RPMI8226 (cell line): Measurements from ENCODE around the gene NFATC3.
"Not testable (repeated sequence)": the region's sequence is repeated elsewhere in the genome, so short reads cannot be mapped to it uniquely, and the experiment has no call there.

ENCODE experiments used
- DNase-seq: peaks from one replicate; pipeline ENCODE4 v3.0.0-alpha.2; 2015

NFATC3 gene

DNA sequence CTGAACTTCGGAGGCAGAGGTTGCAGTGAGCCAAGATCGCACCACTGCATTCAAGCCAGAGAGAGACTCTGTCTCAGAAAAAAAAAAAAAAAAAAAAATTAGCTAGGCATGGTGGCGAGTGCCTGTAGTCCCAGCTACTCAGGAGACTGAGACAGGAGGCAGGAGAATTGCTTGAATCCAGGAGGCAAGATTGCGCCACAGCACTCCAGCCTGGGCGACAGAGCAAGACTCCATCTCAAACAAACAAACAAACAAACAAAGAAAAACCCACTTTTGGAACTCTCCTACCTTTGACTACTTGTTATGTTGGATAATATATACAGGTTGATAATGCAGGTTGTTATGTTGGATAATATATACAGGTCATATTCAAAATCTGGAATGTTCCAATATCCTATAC is 35.3 kb downstream of the NFATC3 start:
- not testable (repeated sequence) for DNase-seq

DNA sequence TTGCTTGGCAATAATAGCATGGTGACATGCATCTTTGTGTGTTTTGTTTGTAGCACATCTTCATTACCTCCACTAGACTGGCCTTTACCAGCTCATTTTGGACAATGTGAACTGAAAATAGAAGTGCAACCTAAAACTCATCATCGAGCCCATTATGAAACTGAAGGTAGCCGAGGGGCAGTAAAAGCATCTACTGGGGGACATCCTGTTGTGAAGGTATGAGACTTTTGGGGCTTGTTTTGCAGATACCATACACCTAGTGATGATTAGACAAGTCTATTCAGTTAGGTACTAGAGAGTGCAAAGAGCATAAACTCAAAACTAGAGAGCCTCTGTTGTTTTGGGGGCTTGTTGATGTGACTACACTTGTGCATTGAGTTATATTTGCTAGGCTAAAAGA is 41.2 kb downstream of the NFATC3 start:
- DNase-seq = no peak

DNA sequence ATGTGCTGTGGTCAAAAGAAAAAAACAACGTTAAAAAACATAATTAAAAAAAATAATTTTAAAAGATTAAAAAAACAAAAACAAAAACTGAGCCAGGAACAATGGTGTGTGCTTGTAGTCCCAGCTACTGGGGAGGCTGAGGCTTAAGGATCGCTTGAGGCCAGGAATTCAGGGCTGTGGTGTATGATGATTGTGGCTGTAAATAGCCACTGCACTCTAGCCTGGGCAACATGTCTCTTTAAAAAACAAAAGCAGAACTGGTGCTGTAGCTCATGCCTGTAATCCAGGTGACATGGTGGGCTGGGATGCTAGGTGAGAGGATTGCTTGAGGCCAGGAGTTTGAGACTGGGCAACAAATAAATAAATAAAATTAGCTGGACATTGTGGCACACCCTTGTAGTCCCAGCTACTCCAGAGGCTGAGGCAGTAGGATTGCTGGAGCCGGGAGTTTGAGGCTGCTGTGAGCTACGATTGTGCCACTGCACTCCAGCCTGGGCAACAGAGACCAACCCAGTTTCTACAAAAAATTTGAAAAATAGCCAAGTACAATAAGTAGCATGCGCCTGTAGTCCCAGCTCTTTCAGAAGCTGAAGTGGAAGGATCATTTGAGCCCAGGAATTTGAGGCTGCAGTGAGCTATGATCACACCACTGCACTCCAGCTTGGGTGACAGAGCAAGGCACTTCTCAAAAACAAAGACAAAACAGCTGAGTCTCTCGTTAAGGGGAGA is 43.6 kb downstream of the NFATC3 start:
- no peak for DNase-seq

DNA sequence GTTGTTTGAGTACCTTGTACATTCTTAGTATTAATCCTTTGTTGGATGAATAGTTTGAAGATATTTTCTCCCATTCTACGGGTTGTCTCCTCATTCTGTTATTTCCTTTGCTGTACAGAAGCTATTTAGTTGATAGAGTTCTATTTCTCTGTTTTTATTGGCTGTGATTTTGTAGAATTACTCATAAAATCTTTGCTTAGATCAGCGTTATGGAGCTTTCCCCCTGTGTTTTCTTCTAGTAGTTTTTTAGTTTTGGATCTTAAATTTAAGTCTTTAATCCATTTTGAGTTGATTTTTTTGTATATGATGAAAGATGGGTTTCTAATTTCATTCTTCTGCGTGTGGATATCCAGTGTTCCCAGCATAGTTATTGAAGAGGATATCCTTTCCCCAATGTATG is 45.4 kb downstream of the NFATC3 start:
- DNase-seq = no peak

DNA sequence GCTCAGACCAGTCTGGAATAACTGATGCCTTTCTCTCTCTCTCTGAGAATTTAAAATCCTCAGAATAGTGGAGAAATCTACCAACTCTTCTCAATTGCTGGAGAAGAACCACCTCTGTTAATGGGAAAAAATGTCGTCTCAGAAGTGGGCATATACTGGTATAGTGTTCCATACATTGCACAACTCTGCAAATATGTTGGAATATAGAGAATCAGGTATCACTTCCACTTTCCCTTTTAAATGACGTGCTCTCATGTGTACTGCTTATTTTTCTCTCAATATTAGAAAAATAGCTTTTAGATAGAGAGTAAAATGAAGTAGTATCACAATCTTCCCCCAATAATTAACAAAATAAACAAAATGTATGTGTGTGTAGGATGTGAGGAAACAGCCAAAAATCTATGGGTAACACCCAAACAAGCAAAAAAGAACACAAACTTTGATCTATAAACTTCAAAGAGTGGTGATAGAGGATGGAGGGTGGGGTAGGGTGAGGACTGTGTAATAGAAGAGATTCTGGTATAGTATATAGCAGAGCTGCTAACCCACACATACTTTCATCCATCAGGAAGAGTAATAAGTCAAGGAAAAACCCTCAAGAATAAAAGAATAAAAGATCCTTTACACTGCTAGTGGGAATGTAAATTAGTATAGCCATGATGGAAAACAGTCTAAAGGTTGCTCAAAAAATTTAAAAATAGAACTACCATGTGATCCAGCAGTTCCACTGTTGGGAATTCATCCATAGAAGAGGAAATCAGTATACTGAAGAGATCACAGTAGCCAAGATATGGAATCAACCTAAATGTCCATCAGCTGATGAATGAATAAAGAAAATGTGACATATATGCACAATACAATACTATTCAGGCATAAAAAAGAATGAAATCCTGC is 46.9 kb downstream of the NFATC3 start:
- DNase-seq = no peak

DNA sequence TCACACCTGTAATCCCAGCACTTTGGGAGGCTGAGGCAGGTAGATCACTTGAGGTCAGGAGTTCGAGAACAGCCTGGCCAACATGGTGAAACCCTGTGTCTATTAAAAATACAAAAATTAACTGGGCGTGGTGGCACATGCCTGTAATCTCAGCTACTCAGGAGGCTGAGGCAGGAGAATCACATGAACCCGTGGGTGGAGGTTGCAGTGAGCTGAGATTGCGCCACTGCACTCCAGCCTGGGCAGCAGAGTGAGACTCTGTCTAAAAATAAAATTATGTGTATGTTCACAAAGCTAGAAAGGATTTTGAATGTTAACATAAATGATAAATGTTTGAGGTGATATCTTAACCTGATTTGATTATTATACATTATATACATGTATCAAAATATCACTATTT is 47.8 kb downstream of the NFATC3 start:
- not testable (repeated sequence) for DNase-seq

DNA sequence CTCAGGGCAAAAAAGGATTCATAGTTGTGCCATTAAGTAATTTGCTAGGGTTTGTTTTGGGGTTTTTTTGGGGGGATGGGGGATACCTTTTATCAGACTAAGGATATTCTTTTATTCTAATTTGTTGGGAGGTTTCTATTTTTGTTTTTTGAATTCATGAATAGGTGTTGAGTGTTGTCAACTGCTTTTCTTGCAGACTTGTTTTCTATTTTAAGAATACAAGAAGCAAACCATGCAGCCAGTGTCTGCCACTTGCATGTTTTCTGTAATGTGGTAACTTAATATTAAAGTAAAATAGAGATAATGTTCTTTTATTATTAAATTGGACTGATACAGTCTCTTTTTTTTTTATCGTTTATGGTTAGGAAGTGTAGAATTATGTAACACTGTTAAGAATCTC is 49.5 kb downstream of the NFATC3 start:
- no peak for DNase-seq

DNA sequence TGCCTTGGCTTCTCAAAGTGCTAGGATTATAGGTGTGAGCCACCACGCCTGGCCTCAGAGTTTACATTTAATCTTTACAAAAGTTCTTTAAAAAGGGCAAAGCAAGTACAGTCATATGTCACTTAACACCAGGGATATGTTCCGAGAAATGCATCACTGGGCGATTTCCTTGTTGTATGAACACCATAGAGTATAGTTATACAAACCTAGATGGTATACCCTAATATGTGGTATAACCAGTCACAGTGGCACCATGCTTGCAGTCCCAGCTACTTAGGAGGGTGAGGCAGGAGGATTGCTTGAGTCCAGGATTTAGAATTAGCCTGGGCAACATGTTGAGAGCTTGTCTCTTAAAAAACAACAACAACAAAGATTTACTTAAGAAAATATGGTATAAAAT is 51.3 kb downstream of the NFATC3 start:
- no peak for DNase-seq

DNA sequence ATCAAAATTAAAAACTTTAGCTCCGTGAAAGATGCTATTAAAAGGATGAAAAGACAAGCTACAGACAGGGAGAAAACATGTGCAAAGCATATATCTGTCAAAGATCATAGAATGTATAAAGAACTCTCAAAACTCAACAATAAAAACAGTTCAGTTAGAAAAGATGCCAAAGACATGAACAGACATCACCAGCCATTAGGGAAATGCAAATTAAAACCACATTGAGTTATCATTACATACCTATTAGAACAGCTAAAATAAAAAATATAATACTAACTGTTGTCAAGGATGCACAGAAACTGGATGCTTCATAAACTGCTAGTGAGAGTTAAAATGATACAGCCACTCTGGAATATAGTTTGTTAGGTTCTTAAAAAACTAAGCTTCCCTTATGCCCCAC is 58.8 kb downstream of the NFATC3 start:
- DNase-seq = no peak

DNA sequence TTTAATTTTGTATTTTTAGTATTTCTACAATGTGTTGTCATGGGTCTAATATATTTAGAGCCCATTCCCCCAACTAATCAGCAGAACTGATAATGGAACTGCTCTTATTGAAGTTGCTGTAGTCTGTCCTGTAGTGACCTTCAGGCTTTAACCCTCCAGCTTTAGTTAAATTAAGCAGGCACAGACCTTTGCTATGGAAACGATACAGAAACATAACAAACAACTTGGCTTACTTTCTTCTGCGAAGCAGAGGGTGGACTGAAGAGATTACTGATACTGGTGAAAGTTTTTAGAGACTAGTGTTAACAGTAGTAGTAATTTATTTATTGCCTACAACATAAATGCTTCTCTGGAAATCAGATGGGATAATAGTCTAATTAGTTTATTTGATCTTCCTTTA is 61.4 kb downstream of the NFATC3 start:
- DNase-seq = no peak

DNA sequence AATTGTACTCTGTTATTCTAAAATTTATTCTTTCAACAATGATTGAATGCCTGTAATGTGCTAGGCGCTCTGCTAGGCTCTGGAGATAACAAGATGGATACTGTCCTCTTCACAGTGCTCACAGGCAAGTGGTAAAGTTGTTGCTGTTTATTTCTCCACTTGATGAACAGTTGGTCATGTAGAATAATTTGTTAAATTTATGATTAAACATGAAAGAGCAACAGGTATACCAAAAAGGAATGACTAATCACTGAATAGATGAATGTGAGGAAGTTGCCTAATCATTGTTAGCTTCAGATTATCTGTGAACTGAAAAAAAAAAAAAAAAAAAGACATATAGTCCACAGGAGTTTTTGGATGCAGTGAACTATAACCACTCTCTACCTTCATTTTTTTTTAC is 62.3 kb downstream of the NFATC3 start:
- no peak for DNase-seq

DNA sequence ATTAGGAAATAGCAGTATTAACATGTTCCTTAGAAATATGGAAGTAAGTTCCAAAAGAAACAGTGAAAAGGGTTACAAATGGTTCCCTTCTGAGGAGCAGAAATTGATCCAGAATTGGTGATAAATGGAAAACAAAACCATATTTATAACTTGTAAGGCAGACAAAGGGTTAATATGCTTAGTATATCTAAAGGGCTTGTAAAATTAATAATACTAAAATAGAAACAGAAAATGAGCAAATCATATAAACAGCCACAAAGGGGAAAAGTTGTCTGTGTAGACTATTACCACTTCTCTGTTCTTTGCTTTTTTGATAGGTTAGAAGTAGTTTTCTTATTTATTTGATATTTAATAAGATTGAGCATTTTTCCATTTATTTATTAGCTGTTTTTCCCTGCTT is 64.4 kb downstream of the NFATC3 start:
- no peak for DNase-seq

DNA sequence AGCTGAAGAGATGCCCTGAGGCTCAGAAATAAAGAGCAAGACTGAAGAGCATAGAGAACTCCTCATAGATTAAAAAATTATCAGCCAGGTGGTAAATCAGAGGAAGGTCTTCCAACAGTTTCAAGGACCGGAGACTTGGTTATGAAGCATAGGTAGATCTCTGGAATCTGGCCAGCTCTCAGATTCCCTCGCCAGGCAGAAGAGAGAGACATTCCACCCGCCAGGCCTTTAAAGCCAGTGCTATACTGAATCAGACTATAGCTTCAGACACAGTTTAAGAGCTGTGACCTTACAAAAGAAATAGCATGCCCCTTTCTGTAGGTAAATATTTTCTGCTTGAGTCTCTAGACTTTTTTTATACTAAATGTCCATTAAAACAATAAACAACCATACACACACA is 70.3 kb downstream of the NFATC3 start:
- peak; percentile 31 for DNase-seq

DNA sequence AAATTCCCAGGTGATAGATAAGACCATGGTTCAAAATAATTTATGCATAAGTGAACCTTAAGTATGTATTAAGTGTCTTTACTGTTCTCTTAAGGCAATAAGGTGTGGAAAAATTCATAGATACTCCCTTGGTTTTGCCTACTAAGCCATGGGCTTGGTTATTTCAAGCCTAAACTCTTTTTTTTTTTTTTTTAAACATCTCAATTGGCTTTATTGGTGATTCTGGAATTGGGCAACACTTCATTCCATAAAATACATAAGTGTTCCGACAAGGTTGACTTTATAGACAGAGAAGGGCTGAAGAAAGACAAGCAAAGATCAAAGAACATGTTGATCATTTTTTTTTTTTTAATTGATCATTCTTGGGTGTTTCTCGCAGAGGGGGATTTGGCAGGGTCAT is 77.2 kb downstream of the NFATC3 start:
- DNase-seq = no peak

DNA sequence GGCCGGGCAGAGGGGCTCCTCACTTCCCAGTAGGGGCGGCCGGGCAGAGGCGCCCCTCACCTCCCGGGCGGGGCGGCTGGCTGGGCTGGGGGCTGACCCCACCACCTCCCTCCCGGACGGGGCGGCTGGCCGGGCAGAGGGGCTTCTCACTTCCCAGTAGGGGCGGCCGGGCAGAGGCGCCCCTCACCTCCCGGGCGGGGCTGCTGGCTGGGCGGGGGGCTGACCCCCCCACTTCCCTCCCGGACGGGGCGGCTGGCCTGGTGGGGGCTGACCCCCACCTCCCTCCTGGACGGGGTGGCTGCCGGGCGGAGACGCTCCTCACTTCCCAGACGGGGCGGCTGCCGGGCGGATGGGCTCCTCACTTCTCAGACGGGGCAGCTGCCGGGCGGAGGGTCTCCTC is 78.1 kb downstream of the NFATC3 start:
- not testable (repeated sequence) for DNase-seq

DNA sequence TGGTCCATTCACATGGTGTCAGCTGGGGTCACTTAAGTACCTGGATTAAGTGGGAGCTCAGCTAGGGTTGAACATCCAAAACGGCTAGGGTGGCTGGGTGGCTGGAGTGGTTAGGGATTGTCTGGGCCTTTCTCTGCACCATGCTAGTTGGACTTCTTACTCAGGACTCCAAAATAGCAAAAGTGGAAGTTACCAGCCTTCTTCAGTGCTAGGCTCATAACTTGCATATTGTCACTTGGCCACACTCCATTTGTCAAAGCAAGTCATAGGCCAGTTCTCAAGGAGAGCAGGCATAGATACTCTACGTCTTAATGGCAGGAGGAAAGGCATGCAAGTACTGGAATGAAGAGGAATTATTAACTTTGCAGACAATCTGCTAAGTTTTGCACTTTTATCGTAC is 81.1 kb downstream of the NFATC3 start:
- DNase-seq = no peak

DNA sequence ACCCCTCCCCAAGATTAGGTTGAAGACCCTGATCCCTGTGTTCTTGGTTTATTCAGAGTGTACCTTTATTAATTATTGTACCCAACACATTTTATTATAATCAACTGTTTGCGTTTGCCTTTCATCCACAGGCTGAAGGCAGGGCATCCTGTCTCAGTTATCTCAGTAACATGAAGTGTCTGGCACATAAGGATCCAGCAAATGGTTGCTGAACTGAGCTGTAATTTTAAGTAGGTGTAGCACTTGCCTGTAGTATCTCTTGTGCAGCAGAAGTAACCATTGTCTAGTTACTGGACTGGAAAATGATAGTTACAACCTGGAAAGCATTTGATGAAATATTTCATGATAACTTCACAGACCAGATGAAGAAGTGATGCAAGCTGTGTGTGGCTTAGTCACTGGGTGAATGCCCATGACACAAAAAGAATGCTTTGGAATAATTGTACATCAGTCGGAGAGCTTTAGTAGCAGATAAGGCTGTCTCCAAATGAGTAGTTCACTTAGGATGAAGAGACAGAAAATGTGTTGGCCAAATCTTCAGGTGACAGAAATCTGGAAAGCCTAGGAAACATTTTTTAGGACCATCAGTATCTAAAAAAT is 94.1 kb downstream of the NFATC3 start:
- DNase-seq = no peak

DNA sequence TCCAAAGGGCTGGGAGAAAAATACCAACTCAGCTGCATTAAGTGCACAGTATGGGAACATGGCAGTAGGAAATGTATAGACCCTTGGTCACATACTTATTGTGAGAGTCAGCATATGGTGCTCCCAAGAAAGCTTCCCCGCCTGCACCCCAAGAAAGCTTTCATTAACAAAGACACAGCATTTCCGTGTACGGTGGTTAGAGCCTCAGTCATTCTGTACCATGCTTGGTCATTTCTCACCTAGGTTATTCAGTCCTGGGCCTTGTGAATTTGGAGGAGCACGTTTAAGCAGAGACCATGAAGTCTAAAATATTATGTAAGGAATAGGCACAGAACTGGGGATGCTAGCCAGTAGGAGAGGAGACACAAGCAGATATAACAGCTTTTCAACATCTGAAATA is 94.7 kb downstream of the NFATC3 start:
- no peak for DNase-seq

DNA sequence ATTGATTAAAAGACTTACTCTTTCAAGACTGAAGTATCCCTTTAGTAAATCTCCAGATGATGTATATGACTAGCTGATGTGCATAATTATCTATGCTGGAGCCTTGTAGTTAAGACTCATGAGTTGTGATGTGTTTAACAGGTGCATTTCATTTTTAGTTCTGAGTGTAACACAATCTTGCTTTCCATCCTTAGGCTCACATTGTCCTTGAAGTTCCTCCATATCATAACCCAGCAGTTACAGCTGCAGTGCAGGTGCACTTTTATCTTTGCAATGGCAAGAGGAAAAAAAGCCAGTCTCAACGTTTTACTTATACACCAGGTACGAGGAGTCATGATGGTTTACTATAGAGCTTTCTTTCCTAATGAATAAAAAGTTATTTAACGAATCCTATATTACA is 97.9 kb downstream of the NFATC3 start:
- DNase-seq = no peak

DNA sequence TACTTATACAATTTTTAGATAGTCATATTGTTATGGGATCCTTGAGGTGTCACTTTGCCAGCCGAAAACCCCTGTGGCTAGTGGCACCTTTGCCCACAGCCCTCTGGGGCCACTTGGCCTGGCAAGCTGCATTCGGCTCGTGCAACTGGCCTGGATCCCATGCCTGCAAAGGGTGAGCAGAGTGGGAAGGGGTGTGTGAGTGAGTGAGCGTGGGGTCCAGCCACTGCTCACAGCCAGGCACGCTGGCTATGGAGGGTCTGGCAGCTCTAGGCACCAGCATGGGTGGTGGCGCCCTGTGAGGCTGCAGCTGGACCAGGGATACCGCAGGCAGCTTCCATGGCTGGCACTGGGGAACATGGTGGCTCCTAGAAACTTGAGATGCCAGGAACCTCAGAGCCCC is 101.7 kb downstream of the NFATC3 start:
- DNase-seq = no peak

DNA sequence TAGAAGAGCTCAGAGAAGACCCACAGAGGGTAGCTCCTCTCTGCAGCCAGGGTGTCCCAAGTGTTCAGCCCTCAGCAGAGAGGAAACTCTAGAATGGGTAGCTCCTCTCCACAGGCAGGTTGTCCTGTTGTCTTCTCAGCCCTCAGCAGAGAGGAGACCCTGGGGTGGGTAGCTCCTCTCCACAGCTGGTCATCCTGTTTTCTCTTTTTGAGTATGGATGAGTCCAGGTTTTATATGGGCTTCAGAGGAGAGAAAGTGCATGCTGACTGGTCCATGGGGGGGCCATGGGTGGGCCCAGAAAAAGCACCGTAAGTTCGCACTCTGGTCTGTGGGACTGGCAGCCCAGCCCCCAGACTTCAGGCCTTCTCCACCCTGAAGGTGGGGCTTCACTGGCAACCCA is 102.3 kb downstream of the NFATC3 start:
- DNase-seq = no peak

DNA sequence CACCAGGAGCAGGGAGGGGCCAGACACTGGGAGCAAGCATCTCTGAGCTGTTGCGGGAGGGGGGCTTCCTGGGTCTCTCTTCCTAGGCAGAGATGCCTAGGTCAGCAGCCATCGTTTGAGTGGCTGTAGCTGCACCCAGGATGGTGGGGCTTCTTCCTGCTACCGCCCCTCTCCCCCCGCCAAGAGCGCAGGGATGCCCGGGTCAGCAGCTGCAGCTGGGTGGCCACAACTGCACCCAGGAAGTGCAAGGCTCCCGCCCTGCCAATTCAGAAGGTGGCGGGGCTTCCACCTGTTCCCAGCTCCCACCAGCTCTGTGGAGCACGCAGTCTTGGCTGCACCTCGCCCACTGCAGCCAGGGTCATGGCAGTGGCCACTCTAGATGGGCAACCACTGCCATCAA is 103.0 kb downstream of the NFATC3 start:
- no peak for DNase-seq

DNA sequence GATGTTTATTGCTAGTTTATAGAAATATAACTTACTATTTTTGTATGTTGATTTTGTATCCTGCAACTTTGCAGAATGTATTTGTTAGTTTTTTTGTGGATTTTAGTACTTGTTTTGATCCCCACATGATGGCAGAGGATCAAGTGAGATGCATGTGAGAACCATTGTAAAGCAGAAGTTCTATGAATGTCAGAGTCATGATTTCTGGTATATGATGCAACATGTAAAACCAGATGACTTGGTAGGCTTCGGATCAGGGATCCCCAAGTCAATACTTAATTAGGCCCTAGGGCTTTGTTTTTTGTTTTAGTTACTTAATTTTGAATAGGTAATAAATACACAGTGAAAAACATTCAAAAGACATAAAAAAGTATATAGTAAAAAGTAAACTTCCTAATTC is 104.9 kb downstream of the NFATC3 start:
- no peak for DNase-seq
